Duodenal mucosa (tissue), 2 donors: ENCODE measurements around the gene AIFM1.

Source experiments
- H3K27ac ChIP-seq: one replicate; pipeline ENCODE4 v1.7.0; 2013; ENCODE audit warnings: low read depth, low read length
- H3K27me3 ChIP-seq, 2 donors: one replicate each; pipeline ENCODE4 v1.7.0; 2013; ENCODE audit warnings: low read length in 2 of 2, control low read depth in 1 of 2; ENCODE audit not compliant: insufficient read depth in 2 of 2, control insufficient read depth in 1 of 2
- H3K36me3 ChIP-seq, 2 donors: one replicate each; pipeline ENCODE4 v1.7.0; 2013; ENCODE audit warnings: low read length in 2 of 2, control low read depth in 1 of 2; ENCODE audit not compliant: insufficient read depth in 2 of 2, control insufficient read depth in 1 of 2
- H3K4me1 ChIP-seq, 2 donors: one replicate each; pipeline ENCODE4 v1.7.0; 2013; ENCODE audit warnings: low read length in 2 of 2, control low read depth in 1 of 2; ENCODE audit not compliant: insufficient read depth in 2 of 2, control insufficient read depth in 1 of 2
- H3K4me3 ChIP-seq, 2 donors: one replicate each; pipeline ENCODE4 v1.7.0; 2013; ENCODE audit warnings: low read length in 2 of 2, low read depth in 1 of 2
- H3K9ac ChIP-seq, 2 donors: one replicate each; pipeline ENCODE4 v1.7.0; 2013; ENCODE audit warnings: low read length in 2 of 2, low read depth in 1 of 2
- H3K9me3 ChIP-seq, 2 donors: one replicate each; pipeline ENCODE4 v1.7.0; 2013; ENCODE audit warnings: low read length in 2 of 2, control low read depth in 1 of 2; ENCODE audit not compliant: control insufficient read depth in 1 of 2

The AIFM1 gene

GRCh38 chrX:130165703-130166502 is at the start of gene AIFM1:
Gene AIFM1 (minus strand): TSS chrX:130165841. CDS start chrX:130165656, 185 bp downstream.
- H3K4me3 ChIP-seq: peak within 1 kb of the TSS; percentile 81 to 84
- no peaks in the 10 kb centered on the region for H3K36me3 ChIP-seq
- H3K9me3 ChIP-seq: no peaks in the 10 kb centered on the region
- no peaks in the 10 kb centered on the region for H3K27me3 ChIP-seq
- H3K9ac ChIP-seq: peak within 1 kb of the TSS; percentile 70 to 79
- H3K4me1 ChIP-seq: peaks cover 11 to 12% of the 10 kb centered on the region in 2 donors
- H3K27ac ChIP-seq: peak within 1 kb of the TSS; percentile 88

GRCh38 chrX:130213376-130213775 is 47.7 kb upstream of the AIFM1 start:
- H3K36me3 ChIP-seq: peaks cover 0 to 14% of the 10 kb centered on the region in 2 donors
- H3K27me3 ChIP-seq: no peaks in the 10 kb centered on the region
- no peak overlapping the region for H3K27ac ChIP-seq
- no peaks in the 10 kb centered on the region for H3K4me1 ChIP-seq
- no peaks in the 10 kb centered on the region for H3K9me3 ChIP-seq
- no peak overlapping the region for H3K9ac ChIP-seq
- no peak overlapping the region for H3K4me3 ChIP-seq

GRCh38 chrX:130212371-130212770 is 46.7 kb upstream of the AIFM1 start:
- Histone ChIP-seq H3K9ac (no peak overlapping the region), H3K27me3 (no peaks in the 10 kb centered on the region), H3K4me1 (no peaks in the 10 kb centered on the region), H3K36me3 (peaks cover 0 to 14% of the 10 kb centered on the region in 2 donors), H3K27ac (no peak overlapping the region), H3K9me3 (no peaks in the 10 kb centered on the region), H3K4me3 (no peak overlapping the region)

GRCh38 chrX:130211415-130212186 is 46.0 kb upstream of the AIFM1 start:
- Histone ChIP-seq H3K4me1 (no peaks in the 10 kb centered on the region), H3K27ac (no peak overlapping the region), H3K27me3 (no peaks in the 10 kb centered on the region), H3K9ac (no peak overlapping the region), H3K9me3 (no peaks in the 10 kb centered on the region), H3K36me3 (peaks cover 0 to 14% of the 10 kb centered on the region in 2 donors), H3K4me3 (no peak overlapping the region)

GRCh38 chrX:130204647-130205046 is 39.0 kb upstream of the AIFM1 start:
- Histone ChIP-seq H3K27ac (no peak overlapping the region), H3K4me3 (no peak overlapping the region), H3K4me1 (no peaks in the 10 kb centered on the region), H3K36me3 (no peaks in the 10 kb centered on the region), H3K9me3 (no peaks in the 10 kb centered on the region), H3K9ac (no peak overlapping the region), H3K27me3 (no peaks in the 10 kb centered on the region)

GRCh38 chrX:130197464-130197863 is 31.8 kb upstream of the AIFM1 start:
- Histone ChIP-seq H3K36me3 (no peaks in the 10 kb centered on the region), H3K4me3 (no peak overlapping the region), H3K9ac (no peak overlapping the region), H3K9me3 (no peaks in the 10 kb centered on the region), H3K4me1 (no peaks in the 10 kb centered on the region), H3K27ac (no peak overlapping the region), H3K27me3 (no peaks in the 10 kb centered on the region)

- no peaks in the 10 kb centered on the region for H3K36me3 ChIP-seq
- H3K9ac ChIP-seq: no peak overlapping the region
- no peaks in the 10 kb centered on the region for H3K4me1 ChIP-seq
- no peak overlapping the region for H3K4me3 ChIP-seq
- no peaks in the 10 kb centered on the region for H3K27me3 ChIP-seq
- no peak overlapping the region for H3K27ac ChIP-seq
- no peaks in the 10 kb centered on the region for H3K9me3 ChIP-seq
Measured at GRCh38 chrX:130196466-130196865, 30.8 kb upstream of the AIFM1 start.

GRCh38 chrX:130190801-130191200 is 25.2 kb upstream of the AIFM1 start:
- no peaks in the 10 kb centered on the region for H3K9me3 ChIP-seq
- H3K27me3 ChIP-seq: no peaks in the 10 kb centered on the region
- H3K27ac ChIP-seq: no peak overlapping the region

GRCh38 chrX:130186651-130187050 is 21.0 kb upstream of the AIFM1 start:
- Histone ChIP-seq H3K36me3 (no peaks in the 10 kb centered on the region), H3K4me3 (no peak overlapping the region)

More at GRCh38 chrX:130190801-130191200, 25.2 kb upstream of the AIFM1 start:
- Histone ChIP-seq H3K4me3 (no peak overlapping the region), H3K36me3 (no peaks in the 10 kb centered on the region), H3K9ac (no peak overlapping the region), H3K4me1 (no peaks in the 10 kb centered on the region)

GRCh38 chrX:130184857-130185256 is 19.2 kb upstream of the AIFM1 start:
- no peak overlapping the region for H3K27ac ChIP-seq
- H3K9me3 ChIP-seq: no peaks in the 10 kb centered on the region
- no peaks in the 10 kb centered on the region for H3K4me1 ChIP-seq
- no peak overlapping the region for H3K4me3 ChIP-seq
- no peak overlapping the region for H3K9ac ChIP-seq
- no peaks in the 10 kb centered on the region for H3K36me3 ChIP-seq
- H3K27me3 ChIP-seq: no peaks in the 10 kb centered on the region

More at GRCh38 chrX:130186651-130187050, 21.0 kb upstream of the AIFM1 start:
- no peak overlapping the region for H3K9ac ChIP-seq
- no peaks in the 10 kb centered on the region for H3K9me3 ChIP-seq
- no peaks in the 10 kb centered on the region for H3K4me1 ChIP-seq
- no peaks in the 10 kb centered on the region for H3K27me3 ChIP-seq
- no peak overlapping the region for H3K27ac ChIP-seq
